ENCODE results near the gene SERPINB1. TPM values are rescaled to one million over a fixed set of nuclear protein-coding genes. Genes with fewer than 3 reads are reported as not detected.

The SERPINB1 gene
- total RNA-seq, 1 donor from 2014 or later, result 14.8 TPM

- H3K36me3 Mint-ChIP-seq (ENCODE audit: unreplicated experiment), result peaks cover 28% of the 10 kb centered on the region
- no peak for TF ChIP-seq CTCF (IDR thresholded peaks at IDR 0.05)
- no peak overlapping the region for H3K27ac Mint-ChIP-seq (ENCODE audit: unreplicated experiment)
- no peak for DNase-seq (ENCODE audit: extremely low spot score, unreplicated experiment)
- no peaks in the 10 kb centered on the region for H3K27me3 Mint-ChIP-seq (ENCODE audit: unreplicated experiment)
- no peak overlapping the region for H3K4me3 Mint-ChIP-seq (ENCODE audit: unreplicated experiment)
- no peaks in the 10 kb centered on the region for H3K9me3 Mint-ChIP-seq (ENCODE audit: unreplicated experiment)
- peaks cover 5% of the 10 kb centered on the region for H3K4me1 Mint-ChIP-seq (ENCODE audit: unreplicated experiment)
Measured at GRCh38 chr6:2782825-2783187, 58.9 kb downstream of the SERPINB1 start.

- no peak overlapping the region for H3K4me3 Mint-ChIP-seq (ENCODE audit: unreplicated experiment)
- TF ChIP-seq CTCF (IDR thresholded peaks at IDR 0.05), result no peak
- no peaks in the 10 kb centered on the region for H3K9me3 Mint-ChIP-seq (ENCODE audit: unreplicated experiment)
- DNase-seq (ENCODE audit: extremely low spot score, unreplicated experiment), result no peak
- no peak overlapping the region for H3K27ac Mint-ChIP-seq (ENCODE audit: unreplicated experiment)
- no peaks in the 10 kb centered on the region for H3K27me3 Mint-ChIP-seq (ENCODE audit: unreplicated experiment)
- peaks cover 25% of the 10 kb centered on the region for H3K36me3 Mint-ChIP-seq (ENCODE audit: unreplicated experiment)
- H3K4me1 Mint-ChIP-seq (ENCODE audit: unreplicated experiment), result peaks cover 5% of the 10 kb centered on the region
Measured at GRCh38 chr6:2782356-2782708, 59.3 kb downstream of the SERPINB1 start.

Small RNA genes lying within 50 kb of the gene (microRNA-seq; reads per million reads assigned to microRNA genes)
- gene MIR4645 (ENCODE audit: unreplicated experiment), result not detected

Other genes starting within 250 kb of the SERPINB1 start
- 0.78 and 1.0 TPM in 2 replicates for gene MYLK4, start 90.9 kb downstream of the SERPINB1 start, total RNA-seq
- gene WRNIP1, start 76.5 kb downstream of the SERPINB1 start, total RNA-seq, result 35.9 and 40.6 TPM in 2 replicates
- 0.34 and 0.48 TPM in 2 replicates for gene SERPINB9, start 61.4 kb upstream of the SERPINB1 start, total RNA-seq
- 90.2 and 93.1 TPM in 2 replicates for gene SERPINB6, start 129.7 kb upstream of the SERPINB1 start, total RNA-seq
- 35.5 and 40.1 TPM in 2 replicates for gene NQO2, start 158.0 kb upstream of the SERPINB1 start, total RNA-seq
- 28.1 and 31.6 TPM in 2 replicates for gene RIPK1, start 226.6 kb upstream of the SERPINB1 start, total RNA-seq

Data from osteocyte (in vitro differentiated cells).